ENCODE results near the gene XPA.
"Not testable (repeated sequence)": the region's sequence is repeated elsewhere in the genome, so short reads cannot be mapped to it uniquely, and the experiment has no call there.

The XPA gene

GRCh38 chr9:97703437-97704344 is 6.6 kb upstream of the XPA start:
- no peak for DNase-seq (ENCODE audit: low read depth in 2 of 2)

DNA sequence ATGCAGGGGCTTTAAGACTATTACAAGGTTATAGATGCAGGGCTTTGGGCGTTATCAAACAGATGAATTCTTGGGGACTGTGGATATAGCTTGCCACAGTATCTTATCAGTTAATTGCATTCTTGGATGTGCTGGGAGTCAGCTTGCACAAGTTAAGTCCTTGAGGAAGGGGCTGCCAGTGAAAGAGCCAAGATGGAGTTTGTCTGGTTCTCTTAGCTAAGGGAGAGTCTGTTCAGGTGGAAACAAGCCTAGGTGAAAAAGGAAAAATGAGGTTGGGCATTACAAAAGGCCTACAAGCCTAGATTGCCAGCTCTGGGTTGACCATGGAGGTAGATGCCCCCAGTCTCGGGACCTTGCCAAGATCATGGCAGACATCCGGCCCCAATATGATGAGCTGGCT is 2.7 kb upstream of the XPA start:
- DNase-seq (ENCODE audit: low read depth in 2 of 2) = not testable (repeated sequence)

- not testable (repeated sequence) for DNase-seq (ENCODE audit: low read depth in 2 of 2)
Observed at GRCh38 chr9:97699281-97699680, 2.1 kb upstream of the XPA start.

- no peak for DNase-seq (ENCODE audit: low read depth in 2 of 2)
Observed at GRCh38 chr9:97698865-97699264, 1.7 kb upstream of the XPA start.

GRCh38 chr9:97697837-97698236 is 697 bp upstream of the XPA start:
- no peak for DNase-seq (ENCODE audit: low read depth in 2 of 2)

GRCh38 chr9:97695995-97696802 is 941 bp downstream of the XPA start:
- DNase-seq (ENCODE audit: low read depth in 2 of 2) = no peak

DNA sequence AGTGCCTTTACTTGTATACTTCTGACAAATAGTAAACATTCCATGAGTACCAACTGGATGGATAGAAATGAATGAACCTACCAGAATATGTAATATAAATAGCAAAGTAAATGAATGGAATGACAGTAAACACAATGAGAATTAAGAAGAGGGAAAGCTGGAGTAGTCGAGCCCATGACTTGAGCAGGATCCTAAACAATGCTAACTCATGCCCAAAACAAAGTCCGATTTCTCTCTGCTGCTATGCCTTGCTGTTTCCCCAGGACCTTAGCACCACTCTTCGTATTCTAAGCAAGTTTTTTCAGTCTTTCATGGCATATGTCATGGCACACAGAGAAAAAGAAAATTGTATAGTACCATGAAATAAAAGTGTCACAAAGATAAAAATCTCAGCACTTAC is 1.8 kb downstream of the XPA start:
- no peak for DNase-seq (ENCODE audit: low read depth in 2 of 2)

GRCh38 chr9:97694769-97695168 is 2.4 kb downstream of the XPA start:
- DNase-seq (ENCODE audit: low read depth in 2 of 2) = no peak

GRCh38 chr9:97689401-97690180 is 7.5 kb downstream of the XPA start:
- DNase-seq (ENCODE audit: low read depth in 2 of 2) = no peak

DNA sequence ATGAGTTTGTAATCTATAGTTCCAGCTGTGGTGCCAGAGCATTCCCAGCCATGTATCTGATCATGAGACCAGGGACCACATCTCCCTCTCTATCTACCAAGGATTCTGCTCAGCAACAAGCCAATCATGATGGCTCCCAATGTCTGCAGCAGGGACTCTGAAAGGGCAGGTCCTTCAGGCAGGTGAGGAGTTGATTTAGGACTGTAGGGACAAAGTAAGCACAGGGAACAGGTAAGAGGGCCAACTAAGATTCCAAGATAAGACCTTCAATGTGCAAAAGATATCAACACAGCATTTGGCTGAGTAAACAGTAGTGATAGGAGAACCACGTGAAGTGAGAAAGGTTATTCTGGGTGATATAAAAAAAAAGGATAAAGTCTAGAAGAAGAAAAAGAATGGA is 8.5 kb downstream of the XPA start:
- DNase-seq (ENCODE audit: low read depth in 2 of 2) = no peak

- DNase-seq (ENCODE audit: low read depth in 2 of 2) = no peak
Observed at GRCh38 chr9:97682242-97682641, 14.9 kb downstream of the XPA start.

GRCh38 chr9:97675655-97676054 is 21.5 kb downstream of the XPA start:
- DNase-seq (ENCODE audit: low read depth in 2 of 2) = no peak

- no peak for DNase-seq (ENCODE audit: low read depth in 2 of 2)
Observed at GRCh38 chr9:97673922-97674321, 23.2 kb downstream of the XPA start.

GRCh38 chr9:97672403-97672802 is 24.7 kb downstream of the XPA start:
- no peak for DNase-seq (ENCODE audit: low read depth in 2 of 2)

- DNase-seq (ENCODE audit: low read depth in 2 of 2) = no peak
Observed at GRCh38 chr9:97670586-97670985, 26.6 kb downstream of the XPA start.

- no peak for DNase-seq (ENCODE audit: low read depth in 2 of 2)
Observed at GRCh38 chr9:97668485-97668884, 28.7 kb downstream of the XPA start.

DNA sequence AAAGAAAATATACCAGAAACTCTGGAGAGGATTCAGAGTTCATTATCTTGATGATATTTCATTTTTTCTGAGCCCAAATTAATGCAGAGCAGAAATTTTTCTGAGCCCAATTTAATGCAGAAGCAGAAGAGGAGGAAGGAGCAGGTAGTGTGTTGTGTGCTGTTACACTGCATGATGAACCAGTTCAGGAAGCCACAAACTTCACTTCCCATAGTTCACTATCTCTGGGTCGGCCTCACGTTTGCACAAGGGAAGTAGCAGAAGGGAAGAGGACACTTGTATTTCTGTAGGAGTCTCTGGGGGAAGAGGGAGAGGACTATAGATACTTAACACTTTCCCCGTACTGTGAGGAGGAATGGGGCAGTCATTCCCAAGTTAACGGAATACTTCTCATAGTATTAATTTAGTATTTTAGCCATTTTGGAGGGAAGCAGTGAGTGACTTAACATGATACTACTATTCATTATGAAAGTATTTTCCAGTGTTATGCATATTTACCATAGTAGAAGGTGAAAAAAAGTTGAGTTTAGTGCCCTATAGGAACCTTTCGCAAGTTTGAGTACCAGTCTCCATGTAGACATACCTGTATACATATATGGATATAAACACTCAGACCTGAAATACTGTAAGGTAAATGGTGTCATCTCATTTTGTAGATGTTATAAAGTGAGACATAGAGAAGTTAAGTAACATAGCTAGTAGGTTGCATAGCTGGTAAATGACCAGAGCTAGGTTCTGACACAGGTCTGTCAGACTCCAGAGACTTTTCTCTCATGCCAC is 30.0 kb downstream of the XPA start:
- no peak for DNase-seq (ENCODE audit: low read depth in 2 of 2)

DNA sequence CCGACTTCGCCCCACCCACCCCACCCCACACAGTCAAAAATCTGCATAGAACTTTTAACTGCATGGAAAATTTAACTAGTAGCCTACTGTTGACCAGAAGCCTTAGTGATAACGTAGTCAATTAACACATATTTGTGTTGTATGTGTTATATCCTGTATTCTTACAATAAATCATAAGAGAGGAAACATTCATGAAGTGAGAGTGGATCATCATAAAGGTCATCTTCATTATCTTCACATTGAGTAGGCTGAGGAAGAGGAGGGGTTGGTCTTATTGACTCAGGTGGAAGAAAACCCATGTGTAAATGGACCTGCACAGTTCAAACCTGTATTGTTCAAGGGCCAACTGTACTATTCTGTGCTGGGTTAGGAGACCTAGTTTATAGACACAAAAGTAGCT is 31.4 kb downstream of the XPA start:
- no peak for DNase-seq (ENCODE audit: low read depth in 2 of 2)

DNA sequence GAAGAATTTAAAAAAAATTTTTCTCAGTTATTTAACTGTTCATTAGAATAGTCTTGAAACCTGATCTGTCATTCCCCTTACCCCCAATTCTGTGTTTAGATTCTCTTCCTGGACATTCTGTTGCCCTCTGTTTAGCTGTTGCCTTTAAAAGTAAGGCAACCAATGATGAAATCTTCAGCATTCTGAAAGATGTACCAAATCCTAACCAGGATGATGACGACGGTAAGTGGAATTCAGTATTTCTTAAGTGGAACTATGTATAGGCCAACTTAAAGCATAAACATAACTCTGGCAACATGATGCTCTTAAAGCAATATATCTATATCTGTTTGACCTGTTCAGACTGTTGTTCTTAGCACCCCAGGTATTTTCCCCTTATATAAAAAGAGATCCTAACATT is 36.3 kb downstream of the XPA start:
- DNase-seq (ENCODE audit: low read depth in 2 of 2) = no peak

DNA sequence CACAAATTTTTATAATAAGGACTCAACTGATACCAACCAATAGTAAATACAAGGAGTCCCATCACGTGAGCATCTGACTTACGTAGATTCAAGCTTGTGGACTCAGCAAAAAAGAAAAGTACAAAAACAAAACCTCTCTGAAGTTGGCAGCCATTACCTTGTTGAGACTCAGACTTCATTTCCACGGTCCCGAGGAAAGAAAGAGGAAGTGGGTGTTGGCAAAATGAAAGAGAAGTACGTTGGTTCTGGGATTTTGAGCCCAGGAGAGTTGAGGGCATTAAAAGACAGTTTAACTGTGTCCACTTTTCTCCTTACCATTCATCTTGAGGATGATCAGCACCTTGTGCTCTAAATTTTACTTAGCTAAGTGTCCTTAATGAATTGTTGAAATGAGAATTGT is 36.8 kb downstream of the XPA start:
- no peak for DNase-seq (ENCODE audit: low read depth in 2 of 2)

DNA sequence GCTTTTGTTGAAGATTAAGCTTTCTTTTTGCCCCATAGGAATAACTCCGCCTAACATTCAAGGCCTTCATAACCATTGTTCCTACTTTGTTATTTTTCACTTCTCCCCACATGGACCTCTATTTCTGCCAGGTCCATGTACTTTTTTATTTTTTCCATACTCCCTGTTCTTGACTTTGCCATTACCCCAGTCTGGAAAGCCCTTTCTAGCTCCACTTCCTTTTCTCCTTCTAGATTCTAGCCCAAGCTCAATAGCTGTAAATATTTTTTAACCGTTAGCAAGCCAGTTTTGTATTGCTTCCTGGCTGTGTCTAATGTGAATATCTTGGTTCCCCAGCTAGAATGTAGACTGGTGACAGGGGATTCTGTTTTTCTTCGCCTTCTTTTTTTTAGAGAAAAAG is 37.4 kb downstream of the XPA start:
- no peak for DNase-seq (ENCODE audit: low read depth in 2 of 2)

All from stimulated activated CD4-positive, alpha-beta T cell treated with anti-CD3 and anti-CD28 coated beads, Interleukin-1b, Interleukin-23, amount 100 ng/mL, for 1 hour (primary cell).